Measurements from ENCODE around the gene GJD4.

Gene GJD4

GRCh38 chr10:35585356-35585755, 19.8 kb upstream of the GJD4 start:
- Histone ChIP-seq H3K36me3 (no peaks in the 10 kb centered on the region), H3K4me1 (no peaks in the 10 kb centered on the region), H3K4me3 (no peak overlapping the region), H3K27me3 (no peaks in the 10 kb centered on the region), H3K9me3 (no peaks in the 10 kb centered on the region), H3K27ac (no peak overlapping the region)
- intact Hi-C loops (cut with DNase I; ENCODE audit: low total_unique reads) = no loop called here
- TF ChIP-seq CTCF (IDR thresholded peaks at IDR 0.05) = no peak
- DNase-seq = no peak

GRCh38 chr10:35585903-35586535, 19.1 kb upstream of the GJD4 start:
- peaks cover 0 to 5% (median 0%) of the 10 kb centered on the region in 3 donors for H3K9me3 ChIP-seq
- intact Hi-C loops (cut with DNase I; ENCODE audit: low total_unique reads) = no loop called here

GRCh38 chr10:35588836-35589235, 16.3 kb upstream of the GJD4 start:
- Histone ChIP-seq H3K27ac (no peak overlapping the region), H3K4me3 (no peak overlapping the region), H3K27me3 (peaks cover 0 to 3% of the 10 kb centered on the region in 2 donors), H3K36me3 (no peaks in the 10 kb centered on the region), H3K4me1 (no peaks in the 10 kb centered on the region), H3K9me3 (peaks cover 0 to 5% (median 0%) of the 10 kb centered on the region in 3 donors)
- intact Hi-C loops (cut with DNase I; ENCODE audit: low total_unique reads) = no loop called here
- no peak for DNase-seq
- no peak for TF ChIP-seq CTCF (IDR thresholded peaks at IDR 0.05)

More at GRCh38 chr10:35585903-35586535, 19.1 kb upstream of the GJD4 start:
- Histone ChIP-seq H3K27ac (no peak overlapping the region), H3K4me3 (no peak overlapping the region), H3K36me3 (no peaks in the 10 kb centered on the region), H3K27me3 (peaks cover 0 to 3% of the 10 kb centered on the region in 2 donors), H3K4me1 (no peaks in the 10 kb centered on the region)
- no peak for DNase-seq
- TF ChIP-seq CTCF (IDR thresholded peaks at IDR 0.05) = no peak

- intact Hi-C loops (cut with DNase I; ENCODE audit: low total_unique reads) = no loop called here
- Histone ChIP-seq H3K27me3 (peaks cover 0 to 3% of the 10 kb centered on the region in 2 donors), H3K4me1 (no peaks in the 10 kb centered on the region), H3K9me3 (peaks cover 0 to 5% (median 0%) of the 10 kb centered on the region in 3 donors), H3K27ac (no peak overlapping the region), H3K36me3 (no peaks in the 10 kb centered on the region), H3K4me3 (no peak overlapping the region)
- TF ChIP-seq CTCF (IDR thresholded peaks at IDR 0.05) = no peak
- no peak for DNase-seq
These were observed 12.7 kb upstream of the GJD4 start for GRCh38 chr10:35592441-35592840.

GRCh38 chr10:35594115-35595079, 10.7 kb upstream of the GJD4 start:
- Histone ChIP-seq H3K4me1 (no peaks in the 10 kb centered on the region), H3K9me3 (peaks cover 0 to 5% (median 0%) of the 10 kb centered on the region in 3 donors), H3K4me3 (no peak overlapping the region), H3K27me3 (peaks cover 0 to 5% of the 10 kb centered on the region in 2 donors), H3K36me3 (no peaks in the 10 kb centered on the region), H3K27ac (no peak overlapping the region)
- intact Hi-C loops (cut with DNase I; ENCODE audit: low total_unique reads) = no loop called here
- DNase-seq = no peak
- no peak for TF ChIP-seq CTCF (IDR thresholded peaks at IDR 0.05)
